Mesendoderm (in vitro differentiated cells): Measurements from ENCODE around the gene SAMD1.
A peak's percentile ranks its signal among the peaks of the same experiment; 100 is the strongest.
"Not testable (repeated sequence)": the region's sequence is repeated elsewhere in the genome, so short reads cannot be mapped to it uniquely, and the experiment has no call there.

ENCODE experiments used
- DNase-seq: peaks from one replicate; pipeline ENCODE4 v3.0.0; 2013
- H2AK5ac ChIP-seq: 2 replicates; pipeline ENCODE4 v1.6.1; 2013; ENCODE audit warnings: low read length, inconsistent platforms
- H2BK120ac ChIP-seq: 2 replicates; pipeline ENCODE4 v1.6.1; 2013; ENCODE audit warnings: low read depth, mild to moderate bottlenecking, low read length, moderate library complexity, mixed read lengths
- H2BK15ac ChIP-seq: replicated peaks from 2 replicates; pipeline ENCODE4 v1.6.1; 2013; ENCODE audit warnings: low read depth, mild to moderate bottlenecking, moderate library complexity
- H2BK5ac ChIP-seq: 2 replicates; pipeline ENCODE4 v1.6.1; 2013; ENCODE audit warnings: low read length, inconsistent platforms
- H3K18ac ChIP-seq: 2 replicates; pipeline ENCODE4 v1.6.1; 2013; ENCODE audit warnings: mild to moderate bottlenecking, low read length, mixed read lengths
- H3K23ac ChIP-seq: one replicate; pipeline ENCODE4 v1.6.1; 2013; ENCODE audit warnings: low read length
- H3K27ac ChIP-seq: 2 replicates; pipeline ENCODE4 v1.5.1; 2013; ENCODE audit warnings: low read depth, mild to moderate bottlenecking, inconsistent platforms, low read length, moderate library complexity
- H3K27me3 ChIP-seq: 2 replicates; pipeline ENCODE4 v1.6.1; 2013; ENCODE audit warnings: low read length, control low read depth, mild to moderate bottlenecking, inconsistent platforms; ENCODE audit not compliant: insufficient read depth, poor library complexity
- H3K36me3 ChIP-seq: 2 replicates; pipeline ENCODE4 v1.6.1; 2013; ENCODE audit warnings: low read length, inconsistent platforms; ENCODE audit not compliant: control insufficient read depth, insufficient read depth
- H3K4ac ChIP-seq: one replicate; pipeline ENCODE4 v1.6.1; 2013; ENCODE audit warnings: low read depth, mild to moderate bottlenecking, low read length, moderate library complexity
- H3K4me1 ChIP-seq: 2 replicates; pipeline ENCODE4 v1.6.1; 2013; ENCODE audit warnings: low read depth, low read length, inconsistent platforms; ENCODE audit not compliant: control insufficient read depth
- H3K4me2 ChIP-seq: 2 replicates; pipeline ENCODE4 v1.6.1; 2013; ENCODE audit warnings: low read length
- H3K4me3 ChIP-seq: 2 replicates; pipeline ENCODE4 v1.5.1; 2013; ENCODE audit warnings: mild to moderate bottlenecking, low read length
- H3K56ac ChIP-seq: one replicate; pipeline ENCODE4 v1.6.1; 2013; ENCODE audit warnings: low read length
- H3K79me1 ChIP-seq: 2 replicates; pipeline ENCODE4 v1.6.1; 2013; ENCODE audit warnings: low read length, inconsistent platforms
- H3K79me2 ChIP-seq: 2 replicates; pipeline ENCODE4 v1.6.1; 2013; ENCODE audit warnings: mild to moderate bottlenecking, low read length; ENCODE audit not compliant: control insufficient read depth, insufficient read depth
- H3K9ac ChIP-seq: 2 replicates; pipeline ENCODE4 v1.6.1; 2013; ENCODE audit warnings: low read length, inconsistent platforms
- H4K5ac ChIP-seq: one replicate; pipeline ENCODE4 v1.6.1; 2013; ENCODE audit warnings: low read length
- H4K8ac ChIP-seq: one replicate; pipeline ENCODE4 v1.6.1; 2013; ENCODE audit warnings: low read depth, mild to moderate bottlenecking, control low read depth, low read length, moderate library complexity
- WGBS: extraction: QIAGEN DNeasy Blood & Tissue Kit; methylation state at CpG from one replicate; pipeline ENCODE4 v1.1.7; 2013; ENCODE audit warnings: low lambda C conversion rate, missing lambda C conversion rate; ENCODE audit not compliant: insufficient coverage; ENCODE audit errors: extremely low coverage; 5-methylcytosine and 5-hydroxymethylcytosine counted together

Gene SAMD1

DNA sequence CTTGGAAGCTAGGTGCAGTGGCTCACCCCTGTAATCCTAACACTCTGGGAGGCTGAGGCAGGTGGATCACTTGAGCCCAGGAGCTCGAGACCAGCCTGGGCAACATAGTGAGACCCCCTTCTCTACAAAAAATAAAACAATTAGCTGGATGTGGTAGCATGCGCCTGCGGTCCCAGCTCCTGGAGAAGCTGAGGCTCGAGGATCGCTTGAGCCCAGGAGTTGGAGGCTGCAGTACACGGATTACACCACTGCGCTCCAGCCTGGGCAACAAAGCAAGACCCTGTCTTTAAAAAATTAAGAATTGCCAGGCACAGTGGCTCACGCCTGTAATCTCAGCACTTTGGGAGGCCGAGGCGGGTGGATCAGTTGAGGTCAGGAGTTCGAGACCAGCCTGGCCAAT lies 39.6 kb downstream of the SAMD1 start:
- H2BK120ac ChIP-seq, H3K4me2 ChIP-seq, H2BK5ac ChIP-seq, DNase-seq, H3K79me1 ChIP-seq, H2AK5ac ChIP-seq, H3K18ac ChIP-seq, H3K4me3 ChIP-seq, H3K56ac ChIP-seq, H4K5ac ChIP-seq, H3K79me2 ChIP-seq, H3K27me3 ChIP-seq, H3K27ac ChIP-seq, H3K4me1 ChIP-seq, H4K8ac ChIP-seq, H3K23ac ChIP-seq, H3K9ac ChIP-seq, H3K4ac ChIP-seq, H2BK15ac ChIP-seq, H3K36me3 ChIP-seq: not testable (repeated sequence)
- WGBS: no CpG with 5 or more reads among the region's 11 CpGs

DNA sequence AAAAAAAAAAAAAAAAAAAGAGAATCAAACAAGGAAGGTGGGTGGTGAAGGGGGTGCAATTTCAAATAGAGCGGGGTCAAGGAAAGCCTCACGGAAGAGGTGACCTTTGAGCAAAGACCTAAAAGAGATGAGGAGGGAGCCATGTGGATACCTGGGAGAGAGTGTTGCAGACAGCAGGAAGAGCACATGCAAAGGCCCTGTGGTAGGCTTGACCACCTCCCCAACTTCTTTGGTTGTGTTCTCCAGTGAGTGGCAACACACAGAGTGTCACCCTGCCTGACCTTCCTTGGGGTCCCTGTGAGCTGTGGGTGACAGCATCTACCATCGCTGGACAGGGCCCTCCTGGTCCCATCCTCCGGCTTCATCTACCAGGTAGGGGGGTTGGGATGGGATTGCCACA lies 40.0 kb downstream of the SAMD1 start:
- no peak overlapping the region for H2AK5ac ChIP-seq
- no peak overlapping the region for H2BK5ac ChIP-seq
- H3K79me2 ChIP-seq: no peaks in the 10 kb centered on the region
- no peak overlapping the region for H3K27ac ChIP-seq
- H3K4me1 ChIP-seq: no peaks in the 10 kb centered on the region
- no peak overlapping the region for H3K9ac ChIP-seq
- no CpG with 5 or more reads among the region's 4 CpGs for WGBS
- H3K23ac ChIP-seq: no peak overlapping the region
- H3K4me3 ChIP-seq: no peak overlapping the region
- DNase-seq: no peak
- no peaks in the 10 kb centered on the region for H3K27me3 ChIP-seq
- no peak overlapping the region for H3K18ac ChIP-seq
- H3K4ac ChIP-seq: no peak overlapping the region
- no peak overlapping the region for H3K56ac ChIP-seq
- H4K8ac ChIP-seq: no peak overlapping the region
- H2BK120ac ChIP-seq: no peak overlapping the region
- H4K5ac ChIP-seq: no peak overlapping the region
- H3K79me1 ChIP-seq: no peaks in the 10 kb centered on the region
- no peaks in the 10 kb centered on the region for H3K36me3 ChIP-seq
- no peak overlapping the region for H3K4me2 ChIP-seq
- H2BK15ac ChIP-seq: no peak overlapping the region

DNA sequence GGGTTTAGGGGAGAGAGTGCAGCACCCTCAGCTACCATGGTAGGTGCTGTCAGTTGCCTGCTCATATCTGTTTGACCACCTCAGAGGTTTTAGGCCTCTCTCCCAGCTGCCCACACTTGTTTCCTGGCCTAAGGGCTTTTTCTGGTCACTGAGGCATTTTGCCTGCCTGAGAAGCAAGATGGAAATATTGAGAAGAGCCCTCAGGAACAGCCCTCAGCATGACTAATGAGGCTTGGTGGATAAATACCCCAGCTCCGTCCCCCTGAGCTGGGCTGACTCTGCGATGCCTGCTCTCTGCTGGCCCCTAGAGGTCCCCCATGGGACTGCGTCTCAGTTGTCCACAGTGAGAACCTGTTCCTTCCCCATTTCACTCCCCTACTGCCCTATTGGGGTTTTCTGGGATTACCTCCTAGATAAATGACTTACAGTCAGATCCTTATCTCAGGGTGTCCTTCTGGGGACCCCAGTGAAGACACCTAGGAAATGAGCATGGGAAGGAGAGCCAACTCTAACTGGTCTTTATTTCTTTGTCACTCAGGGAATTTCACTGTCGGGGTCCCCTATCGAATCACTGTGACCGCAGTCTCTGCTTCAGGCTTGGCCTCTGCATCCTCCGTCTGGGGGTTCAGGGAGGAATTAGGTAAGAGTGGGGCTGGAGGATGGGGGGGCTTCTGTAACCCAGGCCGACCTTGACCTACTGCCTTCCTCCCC lies 42.0 kb downstream of the SAMD1 start:
- H2BK15ac ChIP-seq: no peak overlapping the region
- H3K27ac ChIP-seq: no peak overlapping the region
- no peaks in the 10 kb centered on the region for H3K79me2 ChIP-seq
- no peaks in the 10 kb centered on the region for H3K4me1 ChIP-seq
- no peak overlapping the region for H3K23ac ChIP-seq
- H3K27me3 ChIP-seq: no peaks in the 10 kb centered on the region
- DNase-seq: peak; percentile 85
- WGBS: no CpG with 5 or more reads among the region's 8 CpGs
- H3K4me3 ChIP-seq: no peak overlapping the region
- H3K4me2 ChIP-seq: no peak overlapping the region
- H4K5ac ChIP-seq: no peak overlapping the region
- no peak overlapping the region for H2AK5ac ChIP-seq
- no peak overlapping the region for H2BK120ac ChIP-seq
- no peak overlapping the region for H3K4ac ChIP-seq
- no peaks in the 10 kb centered on the region for H3K36me3 ChIP-seq
- H3K18ac ChIP-seq: no peak overlapping the region
- no peaks in the 10 kb centered on the region for H3K79me1 ChIP-seq
- no peak overlapping the region for H3K56ac ChIP-seq
- no peak overlapping the region for H4K8ac ChIP-seq
- H3K9ac ChIP-seq: no peak overlapping the region
- no peak overlapping the region for H2BK5ac ChIP-seq

DNA sequence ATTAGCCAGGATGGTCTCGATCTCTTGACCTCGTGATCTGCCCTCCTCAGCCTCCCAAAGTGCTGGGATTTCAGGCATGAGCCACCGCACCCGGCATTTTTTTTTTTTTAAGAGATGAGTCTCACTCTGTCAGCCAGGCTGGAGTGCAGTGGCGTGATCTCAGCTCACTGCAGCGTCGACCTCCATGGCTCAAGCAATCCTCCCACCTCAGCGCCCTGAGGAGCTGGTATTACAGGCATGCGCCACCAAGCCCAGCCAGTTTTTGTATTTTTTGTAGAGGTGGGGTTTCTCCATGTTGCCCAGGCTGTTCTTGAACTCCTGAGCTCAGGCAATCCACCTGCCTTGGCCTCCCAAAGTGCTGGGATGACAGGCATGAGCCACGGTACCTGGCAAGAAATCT lies 42.7 kb downstream of the SAMD1 start:
- not testable (repeated sequence) for H3K79me1 ChIP-seq, H3K27me3 ChIP-seq, DNase-seq, H3K4me2 ChIP-seq, H2BK120ac ChIP-seq, H2AK5ac ChIP-seq, H3K4me1 ChIP-seq, H4K5ac ChIP-seq, H3K27ac ChIP-seq, H3K56ac ChIP-seq, H4K8ac ChIP-seq, H3K18ac ChIP-seq, H2BK5ac ChIP-seq, H3K4me3 ChIP-seq, H3K36me3 ChIP-seq, H3K23ac ChIP-seq, H3K4ac ChIP-seq, H3K9ac ChIP-seq, H3K79me2 ChIP-seq, H2BK15ac ChIP-seq
- no CpG with 5 or more reads among the region's 10 CpGs for WGBS

DNA sequence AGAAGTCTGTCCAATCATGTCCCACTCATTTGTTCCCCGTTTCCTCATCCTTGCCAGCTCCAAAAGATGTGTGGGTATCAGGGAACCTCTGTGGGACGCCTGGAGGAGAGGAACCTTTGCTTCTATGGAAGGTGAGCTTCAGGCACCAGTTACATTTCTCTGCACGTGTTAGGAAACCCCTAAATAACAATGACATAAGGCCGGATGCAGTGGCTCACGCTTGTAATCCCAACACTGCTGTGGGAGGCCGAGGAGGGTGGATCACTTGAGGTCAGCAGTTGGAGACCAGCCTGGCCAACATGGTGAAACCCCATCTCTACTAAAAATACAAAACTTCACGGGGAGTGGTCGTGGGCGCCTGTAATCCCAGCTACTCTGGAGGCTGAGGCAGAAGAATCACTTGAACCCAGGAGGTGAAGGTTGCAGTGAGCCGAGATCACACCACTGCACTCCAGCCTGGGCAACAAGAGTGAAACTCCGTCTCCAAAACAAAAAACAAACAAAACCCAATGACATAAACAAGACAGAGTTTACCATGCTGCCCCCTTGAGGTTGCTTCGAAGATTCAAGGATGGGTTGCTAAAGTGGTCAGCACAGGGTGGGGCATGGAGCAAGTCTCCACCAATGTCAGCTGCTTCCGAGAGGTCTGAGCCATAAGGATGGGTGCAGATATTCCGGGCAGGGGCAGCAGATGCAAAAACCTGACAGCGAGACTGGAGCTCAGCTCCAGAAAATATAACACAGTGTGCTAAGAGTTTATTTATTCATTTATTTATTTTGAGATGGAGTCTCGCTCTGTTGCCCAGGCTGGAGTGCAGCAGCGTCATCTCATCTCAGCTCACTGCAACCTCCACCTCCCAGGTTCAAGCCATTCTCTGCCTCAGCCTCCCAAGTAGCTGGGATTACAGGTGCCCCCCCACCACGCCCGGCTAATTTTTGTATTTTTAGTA lies 47.6 kb downstream of the SAMD1 start:
- not testable (repeated sequence) for H2BK15ac ChIP-seq, H3K79me1 ChIP-seq, H3K27ac ChIP-seq, H4K8ac ChIP-seq, H3K23ac ChIP-seq, H3K27me3 ChIP-seq, H2AK5ac ChIP-seq, H3K4me2 ChIP-seq, H2BK120ac ChIP-seq, H2BK5ac ChIP-seq, H3K18ac ChIP-seq, H3K4me3 ChIP-seq, H3K4me1 ChIP-seq, H3K36me3 ChIP-seq, H3K9ac ChIP-seq, H3K4ac ChIP-seq, H4K5ac ChIP-seq, H3K79me2 ChIP-seq
- WGBS: no CpG with 5 or more reads among the region's 19 CpGs
- peak; percentile 97 for DNase-seq
- peak overlapping the region; percentile 4 for H3K56ac ChIP-seq
